GM19372 (cell line): Measurements from ENCODE around the gene DAZAP1.

Experiments used
- ATAC-seq: cut with Tn5 transposase; IDR thresholded peaks from one replicate; pipeline ENCODE4 v1.9.1; 2021; ENCODE audit warnings: mild to moderate bottlenecking, low read depth, moderate library complexity; ENCODE audit not compliant: unreplicated experiment

Gene DAZAP1

DNA sequence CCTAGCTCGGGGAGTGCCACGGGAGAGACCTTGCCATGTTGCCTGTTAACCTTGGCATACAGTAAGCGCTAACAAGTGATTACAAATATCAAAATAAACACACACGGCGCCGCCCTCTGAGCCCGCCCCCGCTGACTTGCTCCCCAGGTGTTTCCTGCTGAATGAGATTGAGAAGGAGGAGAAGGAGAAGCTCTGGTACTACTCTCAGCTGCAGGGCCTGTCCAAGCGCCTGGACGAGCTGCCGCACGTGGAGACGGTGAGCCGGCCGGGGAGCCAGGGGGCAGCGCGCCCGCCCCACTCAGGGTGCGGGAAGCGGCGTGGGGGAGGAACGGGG, 47.6 kb downstream of the DAZAP1 start:
- no peak for ATAC-seq

DNA sequence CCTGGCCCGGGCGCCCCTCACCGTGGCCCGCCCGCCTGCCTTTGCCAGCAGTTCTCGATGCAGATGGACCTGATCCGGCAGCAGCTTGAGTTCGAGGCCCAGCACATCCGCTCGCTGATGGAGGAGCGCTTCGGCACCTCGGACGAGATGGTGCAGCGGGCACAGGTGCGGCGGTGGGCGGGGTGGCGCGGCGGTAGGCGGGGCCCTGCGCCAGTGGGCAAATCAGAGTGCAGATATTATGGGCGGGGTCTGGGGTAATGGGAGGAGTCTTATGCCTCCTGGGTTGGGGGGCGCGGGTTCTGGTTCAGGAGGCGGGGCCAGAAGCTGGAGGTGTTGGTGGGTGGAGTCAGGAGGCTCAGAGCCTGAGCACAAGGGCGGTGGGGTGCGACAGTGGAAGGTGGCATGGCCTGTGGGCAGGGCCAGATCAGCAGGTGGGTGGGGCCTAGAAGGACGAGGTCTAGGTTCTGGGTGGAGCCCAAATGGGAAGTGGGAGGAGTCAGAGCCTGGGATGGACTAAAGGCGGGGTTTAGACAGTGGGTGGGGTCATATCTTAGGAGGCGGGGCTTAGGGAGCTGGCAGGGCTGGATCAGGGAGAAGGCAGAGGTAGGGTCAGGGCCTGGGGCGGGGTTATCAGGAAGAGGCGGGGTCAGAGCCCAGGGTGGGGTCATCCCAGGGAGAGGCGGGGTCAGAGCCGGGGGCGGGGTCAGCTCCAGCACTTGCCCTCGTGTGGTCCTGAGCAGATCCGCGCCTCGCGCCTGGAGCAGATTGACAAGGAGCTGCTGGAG, 48.1 kb downstream of the DAZAP1 start:
- ATAC-seq, result no peak

DNA sequence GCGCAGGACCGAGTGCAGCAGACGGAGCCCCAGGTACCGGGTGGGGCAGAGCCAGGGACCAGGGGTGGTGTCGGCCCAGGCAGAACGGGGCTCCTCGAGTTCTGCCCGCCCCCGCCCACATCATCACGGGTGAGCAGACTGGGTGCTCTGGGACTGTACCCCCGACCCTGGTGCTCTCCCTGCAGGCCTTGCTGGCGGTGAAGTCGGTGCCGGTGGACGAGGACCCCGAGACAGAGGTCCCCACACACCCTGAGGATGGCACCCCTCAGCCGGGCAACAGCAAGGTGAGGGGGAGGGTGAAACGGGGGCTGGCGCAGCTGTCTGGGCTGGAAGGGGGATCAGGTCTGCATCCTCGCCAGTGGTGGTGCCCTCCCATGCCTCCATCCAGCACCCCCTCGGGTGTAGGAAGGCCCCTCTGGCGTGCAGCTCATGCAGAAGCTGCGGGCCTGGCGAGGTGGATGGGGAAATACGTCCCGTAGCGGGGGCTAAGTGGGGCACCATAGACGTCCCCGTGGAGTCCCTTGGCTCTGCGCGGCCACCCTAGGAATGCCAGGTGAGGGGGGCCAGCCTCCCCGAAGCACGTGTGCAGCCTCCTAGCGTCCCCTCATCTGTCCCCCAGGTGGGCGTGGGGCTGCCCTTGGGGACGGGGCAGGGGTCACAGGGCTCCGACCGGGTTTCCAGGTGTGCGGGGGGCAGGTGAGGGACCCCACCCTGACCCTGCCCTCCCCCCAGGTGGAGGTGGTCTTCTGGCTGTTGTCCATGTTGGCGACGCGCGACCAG, 48.9 kb downstream of the DAZAP1 start:
- ATAC-seq, result no peak

DNA sequence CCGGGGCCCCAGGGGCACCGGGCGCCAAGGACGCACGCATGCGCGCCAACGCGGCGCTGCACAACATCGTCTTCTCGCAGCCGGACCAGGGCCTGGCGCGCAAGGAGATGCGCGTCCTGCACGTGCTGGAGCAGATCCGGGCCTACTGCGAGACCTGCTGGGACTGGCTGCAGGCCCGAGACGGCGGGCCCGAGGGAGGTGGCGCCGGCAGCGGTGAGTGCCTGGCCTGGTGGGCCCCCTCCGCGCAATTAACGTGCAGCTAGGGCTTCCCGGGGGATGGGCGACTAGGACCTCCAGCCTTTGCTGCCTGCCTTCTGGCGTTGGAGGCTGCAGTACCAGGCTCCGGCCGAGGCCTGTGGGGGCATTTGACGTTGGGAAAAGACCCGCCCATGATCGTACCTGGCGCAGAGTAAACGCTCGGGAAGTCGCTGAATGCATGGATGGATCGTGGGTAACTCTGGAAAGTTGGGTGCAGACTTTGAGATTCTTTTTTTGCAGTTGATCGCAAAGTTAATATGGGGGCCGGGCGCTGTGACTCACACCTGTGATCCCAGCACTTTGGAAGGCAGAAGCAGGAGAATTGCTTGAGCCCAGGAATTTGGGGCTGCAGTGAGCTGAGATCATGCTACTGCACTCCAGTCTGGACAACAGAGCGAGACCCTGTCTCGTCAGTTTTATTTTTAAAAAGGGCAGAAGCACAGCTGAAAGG, 49.8 kb downstream of the DAZAP1 start:
- no peak for ATAC-seq

DNA sequence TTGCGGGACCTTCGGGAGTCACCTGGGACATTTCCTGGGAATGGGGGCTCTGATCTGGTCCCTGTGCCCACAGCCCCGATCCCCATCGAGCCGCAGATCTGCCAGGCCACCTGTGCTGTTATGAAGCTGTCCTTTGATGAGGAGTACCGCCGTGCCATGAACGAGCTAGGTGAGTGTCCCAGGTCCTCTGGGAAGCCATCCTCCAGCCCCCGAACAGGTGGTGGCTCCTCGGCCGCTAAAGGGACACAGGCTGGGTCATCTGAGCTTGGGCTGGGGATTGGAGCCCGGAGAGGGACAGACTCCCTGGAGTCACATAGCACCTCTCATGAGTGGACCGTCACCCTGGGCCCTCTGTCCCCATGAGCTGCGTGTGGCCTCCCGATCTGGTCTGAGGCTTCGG, 50.5 kb downstream of the DAZAP1 start:
- no peak for ATAC-seq

DNA sequence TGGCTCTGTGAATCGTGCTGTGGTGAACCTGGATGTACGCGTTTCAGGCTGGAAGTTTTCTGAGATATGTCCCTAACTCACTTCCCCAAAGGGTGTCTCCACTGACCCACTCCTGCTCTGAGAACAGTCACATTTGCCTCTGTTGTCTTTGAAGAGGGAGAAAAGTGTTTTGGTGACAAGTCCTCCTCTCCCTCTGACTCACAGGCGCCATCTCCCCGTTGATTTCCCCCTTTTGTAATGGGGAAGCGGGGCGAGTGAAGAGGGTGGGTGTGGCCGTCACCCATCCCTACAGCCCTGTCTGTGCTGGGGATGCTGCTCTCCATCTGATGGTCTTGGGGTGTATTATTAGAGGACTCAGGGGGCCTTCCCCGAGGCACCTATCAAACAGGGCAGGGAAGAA, 52.1 kb downstream of the DAZAP1 start:
- ATAC-seq, result no peak

DNA sequence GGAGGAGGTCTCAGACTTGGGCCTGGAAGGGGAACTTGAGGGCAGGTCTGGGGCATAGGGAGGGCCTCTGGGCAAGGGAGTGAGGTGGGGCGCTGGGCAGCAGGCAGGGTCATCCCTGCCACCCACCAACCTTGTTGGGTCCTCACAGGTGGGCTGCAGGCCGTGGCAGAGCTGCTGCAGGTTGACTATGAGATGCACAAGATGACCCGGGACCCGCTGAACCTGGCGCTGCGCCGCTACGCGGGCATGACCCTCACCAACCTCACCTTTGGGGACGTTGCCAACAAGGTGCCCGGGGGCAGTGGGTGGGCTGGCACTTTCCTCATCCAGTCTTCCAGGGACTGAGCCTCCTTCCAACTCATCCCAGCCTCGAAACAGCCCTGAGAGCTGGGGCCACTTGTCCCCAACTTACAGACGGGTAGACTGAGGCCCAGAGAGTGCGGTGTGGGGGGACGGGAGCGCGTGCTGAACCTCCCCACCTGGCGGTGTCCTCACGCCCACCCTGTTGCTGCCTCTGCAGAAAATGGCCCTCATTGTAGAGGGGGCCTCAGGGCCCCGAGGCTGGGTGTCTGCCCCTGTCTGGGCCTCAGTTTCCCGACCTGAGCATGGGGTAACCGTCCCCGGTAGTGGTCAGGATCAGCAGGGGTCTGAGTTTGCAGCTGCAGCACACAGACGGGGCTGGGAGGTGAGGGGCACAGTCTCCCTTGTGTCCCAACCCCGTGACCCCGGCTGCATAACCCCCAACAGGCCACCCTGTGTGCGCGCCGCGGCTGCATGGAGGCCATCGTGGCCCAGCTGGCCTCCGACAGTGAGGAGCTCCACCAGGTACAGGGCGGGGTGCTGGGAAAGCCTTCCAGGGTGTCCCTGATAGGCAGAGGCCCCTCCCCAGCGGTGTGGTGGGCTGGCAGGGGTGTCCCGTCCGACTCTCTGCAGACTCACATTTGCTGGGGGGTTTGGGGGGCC, 52.9 kb downstream of the DAZAP1 start:
- no peak for ATAC-seq

DNA sequence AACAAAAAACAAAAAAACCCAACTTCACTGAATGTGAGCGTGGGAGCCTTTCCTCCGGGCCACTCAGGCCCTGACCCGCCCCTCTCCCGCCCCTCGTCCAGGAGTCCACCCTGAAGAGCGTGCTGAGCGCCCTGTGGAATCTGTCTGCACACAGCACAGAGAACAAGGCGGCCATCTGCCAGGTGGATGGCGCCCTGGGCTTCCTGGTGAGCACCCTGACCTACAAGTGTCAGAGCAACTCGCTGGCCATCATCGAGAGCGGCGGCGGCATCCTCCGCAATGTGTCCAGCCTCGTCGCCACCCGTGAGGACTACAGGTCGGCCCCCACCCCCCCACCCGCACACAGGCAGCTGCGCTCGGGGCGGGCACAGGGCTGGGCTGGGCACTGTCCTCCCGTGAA, 54.5 kb downstream of the DAZAP1 start:
- no peak for ATAC-seq

DNA sequence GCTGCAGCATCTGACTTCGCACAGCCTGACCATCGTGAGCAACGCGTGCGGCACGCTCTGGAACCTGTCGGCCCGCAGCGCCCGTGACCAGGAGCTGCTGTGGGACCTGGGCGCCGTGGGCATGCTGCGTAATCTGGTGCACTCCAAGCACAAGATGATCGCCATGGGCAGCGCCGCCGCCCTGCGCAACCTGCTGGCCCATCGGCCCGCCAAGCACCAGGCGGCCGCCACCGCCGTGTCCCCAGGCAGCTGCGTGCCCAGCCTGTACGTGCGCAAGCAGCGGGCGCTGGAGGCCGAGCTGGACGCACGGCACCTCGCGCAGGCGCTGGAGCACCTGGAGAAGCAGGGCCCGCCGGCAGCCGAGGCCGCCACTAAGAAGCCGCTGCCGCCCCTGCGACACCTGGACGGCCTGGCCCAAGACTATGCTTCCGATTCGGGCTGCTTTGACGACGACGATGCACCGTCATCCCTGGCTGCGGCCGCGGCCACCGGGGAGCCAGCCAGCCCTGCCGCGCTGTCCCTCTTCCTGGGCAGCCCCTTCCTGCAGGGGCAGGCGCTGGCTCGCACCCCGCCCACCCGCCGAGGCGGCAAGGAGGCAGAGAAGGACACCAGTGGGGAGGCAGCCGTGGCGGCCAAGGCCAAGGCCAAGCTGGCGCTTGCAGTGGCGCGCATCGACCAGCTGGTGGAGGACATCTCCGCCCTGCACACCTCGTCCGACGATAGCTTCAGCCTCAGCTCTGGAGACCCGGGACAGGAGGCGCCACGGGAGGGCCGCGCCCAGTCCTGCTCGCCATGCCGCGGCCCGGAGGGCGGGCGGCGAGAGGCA, 58.0 kb downstream of the DAZAP1 start:
- ATAC-seq, result no peak

DNA sequence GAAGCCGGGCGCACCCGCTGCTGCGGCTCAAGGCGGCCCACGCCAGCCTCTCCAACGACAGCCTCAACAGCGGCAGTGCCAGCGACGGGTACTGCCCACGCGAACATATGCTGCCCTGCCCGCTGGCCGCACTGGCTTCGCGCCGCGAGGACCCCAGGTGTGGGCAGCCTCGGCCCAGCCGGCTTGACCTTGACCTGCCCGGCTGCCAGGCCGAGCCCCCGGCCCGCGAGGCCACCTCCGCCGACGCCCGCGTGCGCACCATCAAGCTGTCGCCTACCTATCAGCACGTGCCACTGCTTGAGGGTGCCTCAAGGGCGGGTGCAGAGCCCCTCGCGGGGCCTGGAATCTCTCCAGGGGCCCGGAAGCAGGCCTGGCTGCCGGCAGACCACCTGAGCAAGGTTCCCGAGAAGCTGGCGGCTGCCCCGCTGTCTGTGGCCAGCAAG, 58.7 kb downstream of the DAZAP1 start:
- no peak for ATAC-seq

DNA sequence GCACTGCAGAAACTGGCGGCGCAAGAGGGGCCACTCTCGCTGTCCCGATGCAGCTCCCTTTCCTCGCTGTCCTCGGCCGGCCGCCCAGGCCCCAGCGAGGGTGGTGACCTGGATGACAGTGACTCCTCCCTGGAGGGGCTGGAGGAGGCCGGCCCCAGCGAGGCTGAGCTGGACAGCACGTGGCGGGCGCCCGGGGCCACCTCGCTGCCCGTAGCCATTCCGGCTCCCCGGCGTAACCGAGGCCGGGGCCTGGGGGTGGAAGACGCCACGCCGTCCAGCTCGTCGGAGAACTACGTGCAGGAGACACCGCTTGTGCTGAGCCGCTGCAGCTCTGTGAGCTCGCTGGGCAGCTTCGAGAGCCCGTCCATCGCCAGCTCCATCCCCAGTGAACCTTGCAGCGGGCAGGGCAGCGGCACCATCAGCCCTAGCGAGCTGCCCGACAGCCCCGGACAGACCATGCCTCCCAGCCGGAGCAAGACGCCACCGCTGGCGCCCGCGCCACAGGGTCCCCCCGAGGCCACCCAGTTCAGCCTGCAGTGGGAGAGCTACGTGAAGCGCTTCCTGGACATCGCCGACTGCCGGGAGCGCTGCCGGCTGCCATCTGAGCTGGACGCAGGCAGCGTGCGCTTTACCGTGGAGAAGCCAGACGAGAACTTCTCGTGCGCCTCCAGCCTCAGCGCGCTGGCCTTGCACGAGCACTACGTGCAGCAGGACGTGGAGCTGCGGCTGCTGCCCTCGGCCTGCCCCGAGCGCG, 59.3 kb downstream of the DAZAP1 start:
- ATAC-seq, result no peak

DNA sequence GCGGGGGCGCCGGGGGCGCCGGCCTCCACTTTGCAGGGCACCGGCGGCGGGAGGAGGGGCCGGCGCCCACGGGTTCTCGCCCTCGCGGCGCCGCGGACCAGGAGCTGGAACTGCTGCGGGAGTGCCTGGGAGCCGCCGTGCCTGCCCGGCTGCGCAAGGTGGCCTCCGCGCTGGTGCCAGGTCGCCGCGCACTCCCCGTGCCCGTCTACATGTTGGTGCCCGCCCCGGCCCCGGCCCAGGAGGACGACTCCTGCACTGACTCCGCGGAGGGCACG, 59.8 kb downstream of the DAZAP1 start:
- no peak for ATAC-seq

DNA sequence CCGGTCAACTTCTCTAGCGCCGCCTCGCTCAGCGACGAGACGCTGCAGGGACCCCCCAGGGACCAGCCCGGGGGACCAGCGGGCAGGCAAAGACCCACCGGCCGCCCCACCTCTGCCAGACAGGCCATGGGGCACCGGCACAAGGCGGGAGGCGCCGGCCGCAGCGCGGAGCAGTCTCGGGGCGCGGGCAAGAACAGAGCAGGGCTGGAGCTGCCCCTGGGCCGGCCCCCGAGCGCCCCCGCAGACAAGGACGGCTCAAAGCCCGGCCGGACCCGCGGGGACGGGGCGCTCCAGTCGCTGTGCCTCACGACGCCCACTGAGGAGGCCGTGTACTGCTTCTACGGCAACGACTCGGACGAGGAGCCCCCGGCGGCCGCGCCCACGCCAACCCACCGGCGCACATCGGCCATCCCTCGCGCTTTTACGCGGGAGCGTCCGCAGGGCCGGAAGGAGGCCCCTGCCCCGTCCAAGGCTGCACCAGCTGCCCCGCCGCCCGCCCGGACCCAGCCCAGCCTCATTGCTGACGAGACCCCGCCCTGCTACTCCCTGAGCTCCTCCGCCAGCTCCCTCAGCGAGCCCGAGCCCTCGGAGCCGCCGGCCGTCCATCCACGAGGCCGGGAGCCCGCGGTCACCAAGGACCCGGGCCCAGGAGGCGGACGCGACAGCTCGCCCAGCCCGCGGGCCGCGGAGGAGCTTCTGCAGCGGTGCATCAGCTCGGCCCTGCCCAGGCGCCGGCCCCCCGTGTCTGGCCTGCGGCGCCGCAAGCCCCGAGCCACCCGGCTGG, 60.3 kb downstream of the DAZAP1 start:
- ATAC-seq, result no peak

DNA sequence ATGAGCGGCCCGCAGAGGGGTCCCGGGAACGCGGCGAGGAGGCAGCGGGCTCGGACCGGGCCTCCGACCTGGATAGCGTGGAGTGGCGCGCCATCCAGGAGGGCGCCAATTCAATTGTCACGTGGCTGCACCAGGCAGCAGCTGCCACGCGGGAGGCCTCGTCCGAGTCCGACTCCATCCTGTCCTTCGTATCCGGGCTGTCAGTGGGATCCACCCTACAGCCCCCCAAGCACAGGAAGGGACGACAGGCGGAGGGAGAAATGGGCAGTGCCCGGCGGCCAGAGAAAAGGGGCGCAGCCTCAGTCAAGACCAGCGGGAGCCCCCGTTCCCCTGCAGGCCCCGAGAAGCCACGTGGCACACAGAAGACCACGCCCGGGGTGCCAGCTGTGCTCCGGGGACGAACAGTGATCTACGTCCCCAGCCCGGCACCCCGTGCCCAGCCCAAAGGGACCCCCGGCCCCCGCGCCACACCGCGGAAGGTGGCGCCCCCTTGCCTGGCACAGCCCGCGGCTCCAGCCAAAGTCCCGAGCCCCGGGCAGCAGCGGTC, 61.0 kb downstream of the DAZAP1 start:
- no peak for ATAC-seq

DNA sequence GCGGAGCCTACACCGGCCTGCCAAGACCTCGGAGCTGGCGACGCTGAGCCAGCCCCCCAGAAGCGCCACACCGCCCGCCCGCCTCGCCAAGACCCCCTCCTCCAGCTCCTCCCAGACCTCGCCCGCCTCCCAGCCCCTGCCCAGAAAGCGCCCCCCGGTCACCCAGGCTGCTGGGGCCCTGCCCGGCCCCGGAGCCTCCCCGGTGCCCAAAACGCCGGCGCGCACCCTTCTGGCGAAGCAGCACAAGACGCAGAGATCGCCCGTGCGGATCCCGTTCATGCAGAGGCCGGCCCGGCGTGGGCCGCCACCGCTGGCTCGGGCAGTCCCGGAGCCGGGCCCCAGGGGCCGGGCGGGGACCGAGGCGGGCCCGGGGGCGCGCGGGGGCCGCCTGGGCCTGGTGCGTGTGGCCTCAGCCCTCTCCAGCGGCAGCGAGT, 61.5 kb downstream of the DAZAP1 start:
- ATAC-seq, result no peak

DNA sequence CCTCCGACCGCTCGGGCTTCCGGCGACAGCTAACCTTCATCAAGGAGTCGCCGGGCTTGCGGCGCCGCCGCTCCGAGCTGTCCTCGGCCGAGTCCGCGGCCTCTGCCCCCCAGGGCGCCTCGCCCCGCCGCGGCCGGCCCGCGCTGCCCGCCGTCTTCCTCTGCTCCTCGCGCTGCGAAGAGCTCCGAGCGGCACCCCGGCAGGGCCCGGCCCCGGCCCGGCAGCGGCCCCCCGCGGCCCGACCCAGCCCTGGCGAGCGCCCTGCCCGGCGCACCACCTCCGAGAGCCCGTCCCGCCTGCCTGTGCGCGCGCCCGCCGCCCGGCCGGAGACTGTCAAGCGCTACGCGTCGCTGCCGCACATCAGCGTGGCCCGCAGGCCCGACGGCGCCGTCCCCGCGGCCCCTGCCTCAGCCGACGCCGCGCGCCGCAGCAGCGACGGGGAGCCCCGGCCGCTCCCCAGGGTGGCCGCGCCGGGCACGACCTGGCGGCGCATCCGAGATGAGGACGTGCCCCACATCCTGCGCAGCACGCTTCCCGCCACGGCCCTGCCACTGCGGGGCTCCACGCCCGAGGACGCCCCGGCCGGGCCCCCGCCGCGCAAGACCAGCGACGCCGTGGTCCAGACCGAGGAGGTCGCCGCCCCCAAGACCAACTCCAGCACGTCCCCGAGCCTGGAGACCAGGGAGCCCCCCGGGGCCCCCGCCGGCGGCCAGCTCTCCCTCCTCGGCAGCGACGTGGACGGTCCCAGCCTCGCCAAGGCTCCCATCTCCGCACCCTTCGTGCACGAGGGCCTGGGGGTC, 62.1 kb downstream of the DAZAP1 start:
- no peak for ATAC-seq

DNA sequence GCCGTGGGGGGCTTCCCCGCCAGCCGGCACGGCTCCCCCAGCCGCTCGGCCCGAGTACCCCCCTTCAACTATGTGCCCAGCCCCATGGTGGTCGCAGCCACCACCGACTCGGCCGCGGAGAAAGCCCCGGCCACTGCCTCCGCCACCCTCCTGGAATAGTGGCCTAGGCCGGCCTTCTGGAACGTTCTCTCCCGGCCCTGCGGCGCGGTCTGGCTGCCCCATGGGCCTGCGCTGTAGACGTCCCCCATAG, 62.6 kb downstream of the DAZAP1 start:
- no peak for ATAC-seq
